SJCRH30 (cell line): ENCODE data around the gene GLRA3. TPM values are rescaled to one million over a fixed set of nuclear protein-coding genes. Genes with fewer than 3 reads are reported as not detected.
"Not testable (repeated sequence)": the region's sequence is repeated elsewhere in the genome, so short reads cannot be mapped to it uniquely, and the experiment has no call there.

ENCODE experiments used
- DNase-seq, 2 experiments: peaks; one replicate each; pipeline ENCODE4 v3.0.0-alpha.2; 2015 to 2020
- H3K27ac ChIP-seq: fragments of 250-450 bp; sonication (Bioruptor Pico); 2 replicates; pipeline ENCODE4 v1.5.1; 2020; ENCODE audit warnings: mild to moderate bottlenecking, moderate library complexity
- H3K27me3 ChIP-seq: fragments of 250-450 bp; sonication (Bioruptor Pico); 2 replicates; pipeline ENCODE4 v1.5.1; 2020; ENCODE audit warnings: mild to moderate bottlenecking, moderate library complexity
- H3K36me3 ChIP-seq: fragments of 250-450 bp; sonication (Bioruptor Pico); 2 replicates; pipeline ENCODE4 v1.5.1; 2020; ENCODE audit warnings: mild to moderate bottlenecking, moderate library complexity
- H3K4me1 ChIP-seq: fragments of 250-450 bp; sonication (Bioruptor Pico); 2 replicates; pipeline ENCODE4 v1.5.1; 2020; ENCODE audit warnings: mild to moderate bottlenecking, moderate library complexity
- H3K4me3 ChIP-seq: fragments of 250-450 bp; sonication (Bioruptor Pico); 2 replicates; pipeline ENCODE4 v1.5.1; 2020; ENCODE audit warnings: mild to moderate bottlenecking, moderate library complexity
- H3K9me3 ChIP-seq: fragments of 250-450 bp; sonication (Bioruptor Pico); replicated peaks from 2 replicates; pipeline ENCODE4 v1.5.1; 2020; ENCODE audit warnings: mild to moderate bottlenecking, moderate library complexity
- total RNA-seq: library from RNA; depleted of rRNA; stranded (reverse); fragments of >200 nt; shearing (Covaris generic); gene quantifications from 2 replicates; pipeline ENCODE4 v1.2.3, GENCODE V29; 2014; rRNA removed

The GLRA3 gene
- not detected in 2 replicates for total RNA-seq

DNA sequence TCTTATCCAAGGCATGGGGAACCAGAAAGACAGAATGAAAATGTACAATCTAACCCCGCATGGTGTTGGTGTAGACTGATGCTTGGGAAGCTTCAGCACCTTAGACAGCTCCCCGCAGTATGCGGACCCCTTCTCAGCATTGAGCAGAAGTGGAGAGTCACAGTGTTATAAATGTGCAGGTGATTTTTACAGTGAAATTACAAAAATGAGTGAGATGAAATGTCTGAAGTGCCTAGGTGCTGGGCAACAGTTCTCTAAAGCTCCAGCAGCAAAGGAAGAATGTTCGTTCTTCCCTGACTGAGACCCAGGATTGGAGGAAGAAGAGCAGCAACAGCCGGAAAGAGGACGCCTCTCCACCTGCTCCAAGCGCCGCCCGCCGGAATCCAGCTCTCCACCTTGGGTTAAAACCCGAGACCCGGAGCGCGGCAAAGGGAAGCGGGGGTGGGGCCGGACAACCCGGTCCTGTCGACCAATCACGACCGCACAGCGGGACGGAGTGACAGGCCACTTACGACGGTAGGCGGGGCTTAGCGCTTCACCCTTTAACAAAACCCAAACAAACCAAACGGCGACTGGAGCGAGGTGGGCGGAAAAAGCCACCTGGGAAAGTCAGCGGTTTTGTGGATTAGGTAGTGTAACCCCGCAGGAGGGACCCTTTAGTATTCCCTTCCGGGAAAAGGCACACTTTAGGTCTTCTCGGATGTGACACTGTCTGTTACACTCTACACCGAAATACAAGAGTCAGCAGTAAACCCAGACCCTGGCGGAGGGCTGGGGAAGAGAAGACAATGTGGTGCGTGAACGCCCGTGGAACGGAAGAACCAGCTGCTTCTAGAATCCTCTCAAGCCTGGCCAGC, at the start of gene GLRA3:
Gene GLRA3 (minus strand): TSS at position 403 of the 857 bp plus-strand sequence. CDS start 436 bp downstream, outside the sequence.
- Histone ChIP-seq H3K27me3 (no peaks in the 10 kb centered on the region), H3K9me3 (no peaks in the 10 kb centered on the region), H3K4me3 (peak within 1 kb of the TSS; percentile 33), H3K36me3 (no peaks in the 10 kb centered on the region), H3K27ac (no peak within 1 kb of the TSS), H3K4me1 (no peaks in the 10 kb centered on the region)
- peak; percentile 46 to 68 for DNase-seq

- Histone ChIP-seq H3K4me1 (no peaks in the 10 kb centered on the region), H3K9me3 (no peaks in the 10 kb centered on the region), H3K36me3 (no peaks in the 10 kb centered on the region), H3K4me3 (no peak overlapping the region), H3K27me3 (no peaks in the 10 kb centered on the region), H3K27ac (no peak overlapping the region)
- DNase-seq, result no peak
Observed at GRCh38 chr4:174874898-174875297, 45.9 kb upstream of the GLRA3 start.

DNA sequence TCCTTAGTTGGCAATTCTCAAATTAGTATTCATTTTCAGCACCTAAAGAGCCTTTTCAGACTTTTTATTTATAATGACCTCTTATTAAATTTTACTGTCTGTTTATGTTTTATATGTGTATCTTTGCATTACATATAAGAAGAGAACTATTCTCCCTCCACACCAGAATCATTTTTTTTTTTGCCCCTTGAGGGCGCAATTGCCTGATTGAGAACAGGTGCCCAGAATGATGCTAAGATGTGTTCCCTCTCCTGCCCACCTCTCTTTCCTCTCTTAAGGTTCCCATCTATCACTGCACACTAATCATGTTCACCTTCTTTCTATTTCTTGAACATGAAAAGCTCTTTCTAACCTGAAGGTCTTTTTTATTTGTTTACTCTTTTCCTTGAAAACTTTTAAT, 44.9 kb upstream of the GLRA3 start:
- Histone ChIP-seq H3K36me3 (no peaks in the 10 kb centered on the region), H3K4me3 (no peak overlapping the region), H3K4me1 (no peaks in the 10 kb centered on the region), H3K27ac (no peak overlapping the region), H3K9me3 (no peaks in the 10 kb centered on the region), H3K27me3 (no peaks in the 10 kb centered on the region)
- peak in 1 of 2 experiments; percentile 41 for DNase-seq

DNA sequence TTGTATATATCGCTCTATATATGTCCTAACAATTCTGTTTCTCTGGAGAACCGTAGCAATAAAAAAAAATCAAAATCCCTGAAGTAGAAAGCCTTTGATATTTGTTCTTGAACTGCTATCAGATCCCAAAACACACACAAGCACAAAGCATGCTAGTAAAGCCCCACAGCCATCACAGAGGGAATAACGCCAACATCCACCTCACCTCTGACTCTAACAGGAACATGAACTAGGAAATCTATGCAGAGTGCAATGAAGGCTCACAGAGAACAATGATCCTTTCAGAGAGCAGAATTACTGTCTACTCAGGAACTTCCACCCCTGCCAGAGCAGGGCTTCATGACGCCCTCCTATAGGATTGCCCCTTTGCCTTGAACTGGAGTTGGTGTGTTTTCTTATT, 44.1 kb upstream of the GLRA3 start:
- H3K27ac ChIP-seq, H3K4me3 ChIP-seq, H3K4me1 ChIP-seq, H3K36me3 ChIP-seq, H3K27me3 ChIP-seq, H3K9me3 ChIP-seq: not testable (repeated sequence)
- peak in 1 of 2 experiments; percentile 15 for DNase-seq

DNA sequence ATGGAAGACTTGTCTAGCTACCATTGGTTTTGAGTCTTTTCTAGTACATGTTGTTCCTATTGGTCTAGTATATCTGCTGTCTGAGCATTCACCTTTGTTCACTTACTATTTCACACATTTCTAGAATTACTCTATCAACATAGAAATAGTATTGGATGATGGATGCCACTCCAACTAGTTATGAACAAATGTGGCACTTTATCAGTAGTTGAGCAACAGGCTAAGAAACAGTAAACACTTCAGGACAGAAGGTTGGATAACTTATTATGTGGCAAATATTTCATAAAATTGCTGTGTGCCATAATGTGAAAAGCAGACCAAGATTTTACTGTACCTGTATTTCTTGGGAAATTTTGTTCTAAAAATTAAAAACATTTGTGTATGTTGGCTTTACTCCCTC, 42.4 kb upstream of the GLRA3 start:
- Histone ChIP-seq H3K9me3 (0 out of 2 replicates have a peak, but pooled peaks cover 3% of the 10 kb centered on the region), H3K4me3 (no peak overlapping the region), H3K36me3 (no peaks in the 10 kb centered on the region), H3K27ac (no peak overlapping the region), H3K27me3 (no peaks in the 10 kb centered on the region), H3K4me1 (peaks cover 4% of the 10 kb centered on the region; the same call in 1 of the 2 replicates)
- no peak for DNase-seq

DNA sequence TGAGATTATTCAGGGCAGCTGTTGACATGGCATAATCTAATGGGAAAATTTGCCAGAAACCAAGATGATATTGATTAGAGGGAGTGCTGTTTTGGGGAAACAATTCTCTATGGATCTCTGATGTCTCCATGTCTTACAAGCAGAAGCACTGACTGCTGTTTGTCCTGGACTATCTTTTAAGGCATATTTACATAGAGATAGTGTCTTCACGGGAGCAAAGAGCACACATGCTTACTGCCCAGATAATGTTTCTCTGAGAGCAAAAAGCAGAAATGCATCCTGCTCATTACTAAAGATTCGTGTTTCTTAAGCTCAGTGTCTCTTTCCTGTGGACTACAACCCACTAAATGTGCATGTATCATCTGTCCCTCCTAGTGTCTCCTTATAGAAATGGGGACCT, 41.3 kb upstream of the GLRA3 start:
- H3K27ac ChIP-seq, result no peak overlapping the region
- DNase-seq, result no peak
- H3K27me3 ChIP-seq, result no peaks in the 10 kb centered on the region
- H3K4me3 ChIP-seq, result no peak overlapping the region
- peaks cover 9% of the 10 kb centered on the region for H3K4me1 ChIP-seq
- H3K36me3 ChIP-seq, result no peaks in the 10 kb centered on the region
- 0 out of 2 replicates have a peak, but pooled peaks cover 3% of the 10 kb centered on the region for H3K9me3 ChIP-seq

DNA sequence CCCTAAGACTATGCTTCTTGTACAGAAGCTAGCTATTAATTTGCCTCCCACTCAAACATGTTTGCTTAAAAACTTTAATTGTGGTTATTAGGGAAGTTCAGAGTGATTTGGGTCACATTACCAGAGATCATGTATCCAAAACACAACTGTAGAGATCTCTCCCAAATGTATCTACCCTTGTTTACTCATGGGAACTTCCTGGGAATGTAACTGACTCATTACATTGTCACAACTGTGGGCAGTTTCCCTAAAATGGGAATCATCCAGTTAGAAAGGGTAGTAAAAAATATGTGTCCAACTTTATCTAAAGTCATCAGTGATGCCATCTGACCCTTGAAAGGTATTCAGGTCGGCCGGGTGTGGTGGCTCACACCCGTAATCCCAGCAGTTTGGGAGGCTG, 40.3 kb upstream of the GLRA3 start:
- Histone ChIP-seq H3K4me3 (no peak overlapping the region), H3K27ac (no peak overlapping the region), H3K9me3 (0 out of 2 replicates have a peak, but pooled peaks cover 3% of the 10 kb centered on the region), H3K36me3 (no peaks in the 10 kb centered on the region), H3K4me1 (peaks cover 16% of the 10 kb centered on the region), H3K27me3 (no peaks in the 10 kb centered on the region)
- DNase-seq, result no peak

- no peak overlapping the region for H3K4me3 ChIP-seq
- H3K4me1 ChIP-seq, result peaks cover 21% of the 10 kb centered on the region
- H3K9me3 ChIP-seq, result 0 out of 2 replicates have a peak, but pooled peaks cover 3% of the 10 kb centered on the region
- no peak for DNase-seq
- H3K27ac ChIP-seq, result no peak overlapping the region
- H3K27me3 ChIP-seq, result no peaks in the 10 kb centered on the region
- no peaks in the 10 kb centered on the region for H3K36me3 ChIP-seq
Observed at GRCh38 chr4:174867903-174868302, 38.9 kb upstream of the GLRA3 start.

- Histone ChIP-seq H3K36me3 (no peaks in the 10 kb centered on the region), H3K27me3 (no peaks in the 10 kb centered on the region), H3K4me3 (no peak overlapping the region), H3K9me3 (0 out of 2 replicates have a peak, but pooled peaks cover 3% of the 10 kb centered on the region), H3K27ac (peak overlapping the region; percentile 82), H3K4me1 (peaks cover 34% of the 10 kb centered on the region)
- DNase-seq, result peak; percentile 63 to 77
Observed at GRCh38 chr4:174865418-174865985, 36.5 kb upstream of the GLRA3 start.

GRCh38 chr4:174864031-174864430, 35.0 kb upstream of the GLRA3 start:
- H3K4me3 ChIP-seq, result no peak overlapping the region
- no peak overlapping the region; the same call in 1 of the 2 replicates for H3K27ac ChIP-seq
- peaks cover 39% of the 10 kb centered on the region for H3K4me1 ChIP-seq
- no peaks in the 10 kb centered on the region for H3K36me3 ChIP-seq
- H3K9me3 ChIP-seq, result 0 out of 2 replicates have a peak, but pooled peaks cover 3% of the 10 kb centered on the region
- no peaks in the 10 kb centered on the region for H3K27me3 ChIP-seq
- no peak for DNase-seq

- DNase-seq, result peak; percentile 48 to 57
- no peak overlapping the region for H3K4me3 ChIP-seq
- H3K27me3 ChIP-seq, result no peaks in the 10 kb centered on the region
- no peaks in the 10 kb centered on the region for H3K36me3 ChIP-seq
- peak overlapping the region; percentile 20; the same call in 1 of the 2 replicates for H3K27ac ChIP-seq
- H3K4me1 ChIP-seq, result peaks cover 30% of the 10 kb centered on the region
- no peaks in the 10 kb centered on the region for H3K9me3 ChIP-seq
Observed at GRCh38 chr4:174860588-174860987, 31.5 kb upstream of the GLRA3 start.

- Histone ChIP-seq H3K9me3 (no peaks in the 10 kb centered on the region), H3K27ac (no peak overlapping the region), H3K4me1 (peaks cover 25% of the 10 kb centered on the region), H3K36me3 (no peaks in the 10 kb centered on the region), H3K4me3 (no peak overlapping the region), H3K27me3 (no peaks in the 10 kb centered on the region)
- no peak for DNase-seq
Observed at GRCh38 chr4:174859904-174860303, 30.9 kb upstream of the GLRA3 start.

GRCh38 chr4:174856926-174857800, 28.1 kb upstream of the GLRA3 start:
- H3K4me1 ChIP-seq, result peaks cover 18% of the 10 kb centered on the region
- H3K27me3 ChIP-seq, result no peaks in the 10 kb centered on the region
- H3K36me3 ChIP-seq, result no peaks in the 10 kb centered on the region
- no peak overlapping the region for H3K27ac ChIP-seq
- H3K9me3 ChIP-seq, result no peaks in the 10 kb centered on the region
- no peak for DNase-seq
- H3K4me3 ChIP-seq, result no peak overlapping the region

DNA sequence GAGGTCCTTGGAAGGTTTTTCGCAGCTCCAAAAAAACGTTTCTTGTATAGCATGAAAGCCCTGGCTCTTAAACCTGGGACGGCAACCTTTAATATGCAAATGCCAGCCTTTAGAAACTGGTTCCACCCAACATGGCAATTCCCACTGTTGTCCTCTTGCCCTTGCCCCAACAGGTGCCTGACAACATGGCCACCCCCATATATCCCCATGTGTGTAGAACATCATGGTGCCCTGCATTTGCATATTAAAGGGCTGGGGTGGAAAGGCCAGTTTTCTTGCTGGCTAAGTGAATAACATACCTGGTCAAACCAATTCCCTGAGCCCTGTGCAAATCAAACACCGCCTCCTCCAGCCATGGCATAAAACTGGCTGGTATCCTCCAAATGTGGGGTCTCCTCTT, 26.0 kb upstream of the GLRA3 start:
- no peaks in the 10 kb centered on the region for H3K36me3 ChIP-seq
- no peaks in the 10 kb centered on the region for H3K9me3 ChIP-seq
- H3K27me3 ChIP-seq, result no peaks in the 10 kb centered on the region
- no peak for DNase-seq
- peaks cover under 1% of the 10 kb centered on the region; the same call in 1 of the 2 replicates for H3K4me1 ChIP-seq
- H3K27ac ChIP-seq, result no peak overlapping the region
- H3K4me3 ChIP-seq, result no peak overlapping the region
